Esophagus squamous epithelium (tissue), 4 donors: ENCODE data around the gene ANKRD29.

Experiments
- POLR2A ChIP-seq, 4 donors: fragments of 450-650 bp; IDR thresholded peaks; one replicate each; pipeline ENCODE4 v1.6.1; 2017; ENCODE audit warnings: antibody characterized with exemption in 4 of 4, mild to moderate bottlenecking in 4 of 4, moderate library complexity in 3 of 4
- TF ChIP-seq, protein P1 (sequence below), 6 experiments: fragments of 450-650 bp in 4 of 6; fragments of 200-600 bp in 2 of 6; sonication (generic) in 2 of 6; IDR thresholded peaks; one replicate each; pipeline ENCODE4 v1.5.1; 2016 to 2019; ENCODE audit warnings: antibody characterized with exemption in 6 of 6, mild to moderate bottlenecking in 4 of 6, moderate library complexity in 4 of 6

DNA sequence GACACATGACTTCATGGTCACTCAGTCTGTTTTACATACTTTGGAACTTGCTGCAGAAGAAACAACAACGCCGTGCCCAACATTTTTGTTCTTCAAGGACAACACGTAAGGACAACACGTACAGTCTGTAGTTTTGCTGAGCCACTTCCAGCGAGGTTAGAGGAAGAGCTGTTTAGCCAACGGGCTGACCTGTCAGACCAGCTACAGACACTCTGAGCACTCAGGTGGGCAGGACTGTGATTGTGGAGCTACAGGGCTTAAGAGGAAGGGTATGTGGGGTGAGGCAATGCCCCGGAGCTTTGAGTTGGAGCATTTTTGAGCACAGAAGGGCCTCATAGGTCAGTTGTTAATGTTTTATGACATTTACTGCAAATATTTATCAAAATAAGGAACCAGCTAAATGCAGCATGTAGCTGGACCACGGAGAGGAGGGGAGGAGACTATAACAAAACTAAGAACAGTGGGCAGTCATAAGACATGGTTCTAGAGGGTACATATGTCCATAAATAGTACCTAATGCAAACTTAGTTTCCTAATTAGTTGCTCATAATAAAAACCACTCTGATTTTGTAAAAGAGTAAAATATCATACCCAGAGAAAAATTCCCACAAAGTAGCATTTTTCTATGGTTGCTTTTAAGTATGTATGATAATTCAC, 50.1 kb downstream of the ANKRD29 start:
- TF ChIP-seq, protein P1, sequence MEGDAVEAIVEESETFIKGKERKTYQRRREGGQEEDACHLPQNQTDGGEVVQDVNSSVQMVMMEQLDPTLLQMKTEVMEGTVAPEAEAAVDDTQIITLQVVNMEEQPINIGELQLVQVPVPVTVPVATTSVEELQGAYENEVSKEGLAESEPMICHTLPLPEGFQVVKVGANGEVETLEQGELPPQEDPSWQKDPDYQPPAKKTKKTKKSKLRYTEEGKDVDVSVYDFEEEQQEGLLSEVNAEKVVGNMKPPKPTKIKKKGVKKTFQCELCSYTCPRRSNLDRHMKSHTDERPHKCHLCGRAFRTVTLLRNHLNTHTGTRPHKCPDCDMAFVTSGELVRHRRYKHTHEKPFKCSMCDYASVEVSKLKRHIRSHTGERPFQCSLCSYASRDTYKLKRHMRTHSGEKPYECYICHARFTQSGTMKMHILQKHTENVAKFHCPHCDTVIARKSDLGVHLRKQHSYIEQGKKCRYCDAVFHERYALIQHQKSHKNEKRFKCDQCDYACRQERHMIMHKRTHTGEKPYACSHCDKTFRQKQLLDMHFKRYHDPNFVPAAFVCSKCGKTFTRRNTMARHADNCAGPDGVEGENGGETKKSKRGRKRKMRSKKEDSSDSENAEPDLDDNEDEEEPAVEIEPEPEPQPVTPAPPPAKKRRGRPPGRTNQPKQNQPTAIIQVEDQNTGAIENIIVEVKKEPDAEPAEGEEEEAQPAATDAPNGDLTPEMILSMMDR (IDR thresholded peaks at IDR 0.05), result no peak
- TF ChIP-seq POLR2A (IDR thresholded peaks at IDR 0.05), result no peak
